ENCODE measurements around the gene ASAP3.

The ASAP3 gene

GRCh38 chr1:23393706-23394105 lies 90.3 kb downstream of the ASAP3 start:
- no peak overlapping the region for H3K4me3 ChIP-seq (ENCODE audit: control insufficient read depth, low read depth, low read length)
- peak; percentile 94 for DNase-seq (ENCODE audit: low read depth)
- no peak for TF ChIP-seq CTCF (conservative IDR thresholded peaks at IDR 0.05; ENCODE audit: control insufficient read depth, insufficient read depth, low read depth, low read length)

GRCh38 chr1:23392125-23392855 lies 91.7 kb downstream of the ASAP3 start:
- no peak overlapping the region for H3K4me3 ChIP-seq (ENCODE audit: control insufficient read depth, low read depth, low read length)
- no peak for DNase-seq (ENCODE audit: low read depth)
- TF ChIP-seq CTCF (conservative IDR thresholded peaks at IDR 0.05; ENCODE audit: control insufficient read depth, insufficient read depth, low read depth, low read length), result no peak

GRCh38 chr1:23389837-23390321 lies 94.1 kb downstream of the ASAP3 start:
- no peak for DNase-seq (ENCODE audit: low read depth)
- no peak for TF ChIP-seq CTCF (conservative IDR thresholded peaks at IDR 0.05; ENCODE audit: control insufficient read depth, insufficient read depth, low read depth, low read length)
- H3K4me3 ChIP-seq (ENCODE audit: control insufficient read depth, low read depth, low read length), result no peak overlapping the region

GRCh38 chr1:23387494-23387893 lies 96.5 kb downstream of the ASAP3 start:
- no peak for DNase-seq (ENCODE audit: low read depth)
- no peak overlapping the region for H3K4me3 ChIP-seq (ENCODE audit: control insufficient read depth, low read depth, low read length)
- TF ChIP-seq CTCF (conservative IDR thresholded peaks at IDR 0.05; ENCODE audit: control insufficient read depth, insufficient read depth, low read depth, low read length), result no peak

GRCh38 chr1:23385119-23385621 lies 98.8 kb downstream of the ASAP3 start:
- no peak for DNase-seq (ENCODE audit: low read depth)
- TF ChIP-seq CTCF (conservative IDR thresholded peaks at IDR 0.05; ENCODE audit: control insufficient read depth, insufficient read depth, low read depth, low read length), result no peak
- no peak overlapping the region for H3K4me3 ChIP-seq (ENCODE audit: control insufficient read depth, low read depth, low read length)

- H3K4me3 ChIP-seq (ENCODE audit: control insufficient read depth, low read depth, low read length), result no peak overlapping the region
- no peak for TF ChIP-seq CTCF (conservative IDR thresholded peaks at IDR 0.05; ENCODE audit: control insufficient read depth, insufficient read depth, low read depth, low read length)
- DNase-seq (ENCODE audit: low read depth), result peak; percentile 82
Observed at GRCh38 chr1:23384312-23385058, 99.5 kb downstream of the ASAP3 start.

All from fibroblast of mammary gland (primary cell).